NCI-H128 (cell line): ENCODE results near the gene YJU2.
"Not testable (repeated sequence)": the region's sequence is repeated elsewhere in the genome, so short reads cannot be mapped to it uniquely, and the experiment has no call there.

ENCODE experiments used
- DNase-seq: peaks from one replicate; lab custom pipeline; 2025; ENCODE audit not compliant: unreplicated experiment; lab: John Stamatoyannopoulos, UW

The YJU2 gene

DNA sequence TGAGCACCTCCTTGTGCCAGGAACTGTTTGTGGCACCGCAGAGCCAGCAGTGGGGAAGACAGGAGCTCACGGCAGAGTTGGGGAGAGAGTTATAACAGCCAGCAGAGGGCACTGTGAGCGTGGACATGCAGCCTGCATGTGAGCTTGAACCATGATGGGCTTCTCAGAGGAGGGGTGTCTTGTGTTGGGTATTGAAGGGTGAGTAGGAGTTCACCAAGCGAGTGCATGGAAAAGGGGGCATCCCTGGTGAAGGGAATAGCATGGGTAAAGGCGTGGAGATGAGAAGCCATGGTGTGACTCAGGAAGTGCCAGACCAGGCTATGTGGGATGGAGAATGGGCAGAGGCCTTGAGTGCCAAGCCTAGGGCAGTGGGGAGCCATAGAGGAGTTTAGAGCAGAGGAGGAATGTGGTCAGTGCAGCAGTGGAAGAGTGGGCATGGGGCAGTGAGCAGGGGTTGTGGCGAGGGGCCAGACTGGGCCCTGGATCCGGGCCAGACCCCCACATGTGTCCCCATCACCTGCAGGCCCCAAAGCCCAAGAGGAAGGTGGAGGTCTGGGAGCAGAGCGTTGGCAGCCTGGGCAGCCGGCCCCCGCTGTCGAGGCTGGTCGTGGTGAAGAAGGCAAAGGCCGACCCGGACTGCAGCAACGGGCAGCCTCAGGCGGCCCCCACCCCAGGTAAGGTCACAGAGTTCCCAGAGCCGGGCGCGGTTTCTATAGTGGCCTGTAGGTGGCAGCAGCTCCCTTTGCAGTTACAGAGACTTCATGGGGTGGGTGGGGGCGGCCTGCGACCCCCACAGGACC is 20.4 kb downstream of the YJU2 start:
- DNase-seq, result no peak

DNA sequence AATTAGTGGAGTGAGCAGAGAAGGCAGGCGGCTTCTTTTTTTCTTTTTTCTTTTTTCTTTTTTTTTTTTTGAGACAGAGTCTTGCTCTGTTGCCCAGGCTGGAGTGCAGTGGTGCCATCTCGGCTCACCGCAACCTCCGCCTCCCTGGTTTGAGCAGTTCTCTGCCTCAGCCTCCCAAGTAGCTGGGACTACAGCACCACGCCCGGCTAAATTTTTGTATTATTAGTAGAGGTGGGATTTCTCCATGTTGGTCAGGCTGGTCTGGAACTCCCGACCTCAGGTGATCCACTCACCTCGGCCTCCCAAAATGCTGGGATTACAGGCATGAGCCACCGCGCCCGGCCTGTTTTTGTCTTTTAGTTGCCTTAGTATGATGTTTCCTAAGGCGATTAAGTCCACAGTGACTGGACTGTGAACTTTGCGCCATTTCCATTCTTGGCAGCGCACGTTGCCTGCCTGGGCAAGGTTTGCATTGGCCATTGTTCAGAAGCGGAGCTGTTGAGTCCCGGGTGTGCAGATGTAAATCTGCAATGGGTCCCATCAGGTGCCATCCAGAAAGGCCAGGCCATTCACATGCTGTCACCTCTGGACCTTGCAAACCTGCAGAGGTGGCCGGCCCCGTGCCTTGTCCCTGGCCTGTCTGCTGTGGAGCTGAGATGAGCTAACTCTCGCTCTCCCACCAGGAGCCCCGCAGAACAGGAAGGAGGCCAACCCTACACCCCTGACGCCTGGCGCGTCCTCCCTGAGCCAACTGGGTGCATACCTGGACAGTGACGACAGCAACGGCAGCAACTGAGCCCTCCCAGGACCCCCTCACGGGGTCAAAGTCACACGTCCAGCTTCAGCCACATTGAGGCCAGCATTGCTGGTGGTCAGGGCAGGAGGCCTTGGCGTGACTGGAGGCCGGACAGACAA is 21.3 kb downstream of the YJU2 start:
- DNase-seq, result no peak

DNA sequence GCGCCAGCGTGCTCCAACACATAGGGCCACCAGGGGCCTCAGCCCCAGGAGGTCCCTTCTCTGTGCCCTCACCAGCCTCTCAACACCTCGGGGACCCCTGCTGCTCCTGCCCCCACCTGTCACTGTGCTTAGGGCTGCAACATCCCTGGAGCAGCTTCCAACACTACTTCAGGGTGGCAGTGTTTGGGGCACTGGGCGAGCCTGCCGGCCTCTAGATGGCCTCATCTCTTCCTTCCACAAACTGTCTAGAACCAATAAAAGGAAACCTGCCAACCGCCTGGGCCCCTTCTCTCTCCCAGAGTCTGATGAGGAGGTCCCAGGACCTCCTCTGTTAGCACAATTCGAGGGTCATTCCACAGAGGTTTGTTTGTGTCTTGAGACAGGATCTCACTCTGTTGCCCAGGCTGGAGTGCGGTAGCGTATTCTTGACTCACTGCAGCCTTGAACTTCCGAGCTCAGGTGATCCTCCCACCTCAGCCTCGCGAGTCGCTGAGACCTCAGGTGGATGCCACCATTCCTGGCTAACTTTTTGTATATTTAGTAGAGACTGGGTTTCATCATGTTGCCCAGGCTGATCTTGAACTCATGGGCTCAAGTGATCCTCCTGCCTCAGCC is 22.0 kb downstream of the YJU2 start:
- no peak for DNase-seq

DNA sequence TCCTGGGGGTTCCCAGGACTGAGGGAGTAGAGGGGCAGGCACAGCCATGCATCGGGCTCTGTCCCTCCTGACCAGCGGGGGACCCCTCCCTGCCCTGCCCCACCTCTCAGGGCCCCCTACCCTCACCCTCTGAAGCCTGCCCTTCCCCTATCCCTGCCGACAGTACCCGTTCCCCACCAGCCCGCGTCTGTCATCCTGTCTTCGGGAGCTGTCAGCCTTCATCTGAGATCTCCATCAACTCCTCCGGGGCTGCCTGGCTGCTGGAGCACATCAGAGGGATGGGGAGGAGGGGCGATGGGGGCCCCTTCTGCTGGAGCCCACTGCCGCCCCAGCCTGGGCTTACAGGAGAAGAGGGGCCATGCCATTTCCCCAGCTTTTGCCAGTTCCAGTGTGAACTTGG is 26.0 kb downstream of the YJU2 start:
- no peak for DNase-seq

DNA sequence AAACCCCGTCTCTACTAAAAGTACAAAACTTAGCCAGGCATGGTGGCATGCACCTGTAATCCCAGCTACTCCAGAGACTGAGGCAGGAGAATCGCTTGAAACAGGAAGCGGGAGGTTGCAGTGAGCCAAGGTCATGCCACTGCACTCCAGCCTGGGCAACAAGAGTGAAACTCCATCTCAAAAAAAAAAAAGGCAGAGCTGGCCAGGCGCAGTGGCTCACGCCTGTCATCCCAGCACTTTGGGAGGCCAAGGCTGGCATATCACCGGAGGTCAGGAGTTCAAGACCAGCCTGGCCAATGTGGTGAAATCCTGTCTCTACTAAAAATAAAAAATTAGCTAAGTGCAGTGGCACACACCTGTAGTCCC is 27.4 kb downstream of the YJU2 start:
- DNase-seq, result not testable (repeated sequence)

DNA sequence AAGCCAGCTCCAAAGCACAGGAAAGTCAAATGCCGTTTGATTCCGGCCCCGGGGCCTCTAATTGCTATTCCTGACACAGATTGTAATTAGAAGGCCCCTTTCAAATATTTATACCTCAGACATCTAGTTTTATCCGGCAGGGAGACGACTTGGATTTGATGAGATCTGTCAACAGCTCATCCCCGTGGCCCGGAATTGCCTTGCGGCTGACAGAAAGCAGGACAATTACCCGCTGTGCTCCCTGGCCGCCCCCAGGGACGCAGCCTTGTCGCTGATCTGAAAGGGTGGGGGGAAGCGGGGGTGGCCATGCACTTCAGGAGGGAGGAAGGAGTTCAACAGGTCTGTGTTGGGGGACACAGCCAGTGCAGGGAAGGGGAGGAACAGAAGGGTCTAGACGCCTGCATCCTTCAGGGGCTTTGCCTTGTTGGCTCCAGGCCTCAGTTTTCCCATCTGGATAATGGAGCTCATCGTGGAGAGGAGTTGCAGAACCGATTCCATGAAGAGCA is 30.4 kb downstream of the YJU2 start:
- DNase-seq, result no peak

DNA sequence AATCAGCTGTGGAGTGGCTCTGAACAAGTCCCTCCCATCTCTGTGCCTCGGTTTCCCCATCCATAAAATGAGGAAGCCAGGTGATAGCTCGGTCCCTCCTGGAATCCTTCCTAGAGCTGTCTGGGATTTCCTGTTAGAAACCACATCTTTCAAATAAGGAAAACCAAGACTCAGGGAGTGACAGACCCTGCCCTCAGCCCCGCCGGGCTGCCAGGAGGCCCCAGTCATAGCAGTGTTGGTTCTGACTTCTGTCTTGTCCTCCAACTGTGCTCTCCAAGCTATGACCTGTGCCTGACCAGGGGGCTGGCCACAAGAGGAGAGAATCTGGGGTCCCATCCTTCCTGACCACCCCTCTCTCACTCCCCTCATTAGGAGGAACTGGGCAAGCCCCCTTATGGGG is 31.1 kb downstream of the YJU2 start:
- DNase-seq, result no peak

DNA sequence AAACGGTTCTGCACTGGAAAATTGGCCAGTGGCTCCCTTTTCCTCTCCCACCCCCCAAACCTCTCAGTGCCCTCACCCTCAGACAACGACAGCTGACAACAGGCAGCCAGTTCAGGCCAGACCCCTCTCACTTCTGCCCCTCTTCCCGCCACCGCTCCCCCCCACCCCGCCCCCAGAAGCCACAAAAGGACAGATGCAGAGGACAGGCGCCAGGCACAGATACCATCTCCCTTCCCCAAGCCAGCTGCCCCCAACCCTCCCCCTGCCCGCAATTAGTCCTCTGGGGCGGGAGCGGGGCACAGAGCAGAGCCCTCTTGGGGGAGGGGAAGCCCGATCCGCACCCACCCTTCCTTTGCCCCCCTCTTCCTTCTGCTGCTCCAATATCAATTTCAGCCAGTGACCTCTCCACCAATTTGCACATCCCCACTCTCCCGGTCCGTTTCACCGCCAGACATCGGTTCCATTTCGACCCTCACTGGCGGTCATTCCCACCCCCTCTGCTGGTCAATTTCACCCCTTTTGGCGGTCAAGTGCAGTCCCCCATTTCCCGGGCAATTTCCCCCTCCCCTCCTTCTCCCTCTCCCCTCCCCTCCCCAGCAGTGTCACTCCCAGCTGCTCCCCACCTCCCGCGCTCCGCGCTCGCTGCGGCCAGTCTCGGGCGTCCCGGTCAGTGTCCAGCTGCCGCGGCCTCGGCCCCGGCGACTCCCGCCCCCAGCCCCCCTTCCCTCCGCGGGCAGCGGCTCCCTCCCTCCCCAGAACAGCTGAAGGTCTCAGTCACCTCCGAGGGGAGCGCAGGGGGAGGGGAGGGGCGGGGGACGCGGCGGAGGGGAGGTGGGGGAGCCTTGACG is 31.8 kb downstream of the YJU2 start, which contains the start of gene SHD:
Gene SHD (plus strand): TSS at position 848 of the 848 bp plus-strand sequence. CDS start 798 bp downstream, outside the sequence.
- DNase-seq, result no peak

DNA sequence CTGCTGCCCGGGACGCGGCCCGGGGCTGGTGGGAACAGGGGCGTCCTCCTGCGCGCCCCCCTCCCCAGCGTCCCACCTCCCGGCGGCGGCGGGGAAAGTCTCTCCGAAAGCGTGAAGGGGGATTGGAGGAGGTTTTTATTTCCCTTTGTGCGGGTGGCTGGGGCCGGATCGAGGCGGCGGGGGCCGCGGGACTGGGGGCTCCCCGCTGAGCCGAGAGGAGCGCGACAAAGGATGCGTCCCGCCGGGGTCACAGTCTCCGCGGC is 32.3 kb downstream of the YJU2 start:
- DNase-seq, result no peak

DNA sequence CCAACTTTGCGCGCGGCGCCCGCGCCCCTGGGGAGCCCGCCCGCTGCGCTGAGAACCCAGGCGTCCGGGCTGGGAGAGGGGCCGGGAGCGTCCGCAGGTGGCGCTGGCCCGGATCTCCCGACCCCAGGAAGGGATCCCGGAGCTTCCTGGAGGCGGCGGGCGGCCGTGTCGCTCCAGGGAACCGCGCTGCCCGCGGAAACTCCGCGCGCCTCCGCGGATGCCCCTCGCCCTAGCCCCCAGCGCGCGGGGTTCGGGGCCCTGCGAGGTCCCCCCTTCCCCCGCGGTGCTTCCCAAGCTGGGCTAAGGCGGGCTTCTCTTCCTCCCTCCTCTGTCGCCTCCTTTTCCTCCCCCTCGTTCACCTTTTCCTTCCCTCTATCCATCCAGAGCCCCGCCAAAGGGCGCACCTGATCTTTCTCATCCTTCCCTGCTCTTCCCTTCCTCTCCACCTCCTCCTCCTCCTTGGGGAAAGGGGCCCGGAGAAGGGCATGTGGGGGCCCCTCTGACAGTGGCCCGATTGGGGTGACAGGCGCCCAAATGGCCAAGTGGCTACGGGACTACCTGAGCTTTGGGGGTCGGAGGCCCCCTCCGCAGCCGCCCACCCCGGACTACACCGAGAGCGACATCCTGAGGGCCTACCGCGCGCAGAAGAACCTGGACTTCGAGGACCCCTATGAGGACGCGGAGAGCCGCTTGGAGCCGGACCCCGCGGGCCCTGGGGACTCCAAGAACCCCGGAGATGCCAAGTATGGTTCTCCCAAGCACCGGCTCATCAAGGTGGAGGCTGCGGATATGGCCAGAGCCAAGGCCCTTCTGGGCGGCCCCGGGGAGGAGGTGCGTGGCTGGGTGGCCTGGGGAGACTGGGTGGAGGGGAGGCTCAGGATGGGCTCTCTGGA is 32.9 kb downstream of the YJU2 start:
- no peak for DNase-seq

DNA sequence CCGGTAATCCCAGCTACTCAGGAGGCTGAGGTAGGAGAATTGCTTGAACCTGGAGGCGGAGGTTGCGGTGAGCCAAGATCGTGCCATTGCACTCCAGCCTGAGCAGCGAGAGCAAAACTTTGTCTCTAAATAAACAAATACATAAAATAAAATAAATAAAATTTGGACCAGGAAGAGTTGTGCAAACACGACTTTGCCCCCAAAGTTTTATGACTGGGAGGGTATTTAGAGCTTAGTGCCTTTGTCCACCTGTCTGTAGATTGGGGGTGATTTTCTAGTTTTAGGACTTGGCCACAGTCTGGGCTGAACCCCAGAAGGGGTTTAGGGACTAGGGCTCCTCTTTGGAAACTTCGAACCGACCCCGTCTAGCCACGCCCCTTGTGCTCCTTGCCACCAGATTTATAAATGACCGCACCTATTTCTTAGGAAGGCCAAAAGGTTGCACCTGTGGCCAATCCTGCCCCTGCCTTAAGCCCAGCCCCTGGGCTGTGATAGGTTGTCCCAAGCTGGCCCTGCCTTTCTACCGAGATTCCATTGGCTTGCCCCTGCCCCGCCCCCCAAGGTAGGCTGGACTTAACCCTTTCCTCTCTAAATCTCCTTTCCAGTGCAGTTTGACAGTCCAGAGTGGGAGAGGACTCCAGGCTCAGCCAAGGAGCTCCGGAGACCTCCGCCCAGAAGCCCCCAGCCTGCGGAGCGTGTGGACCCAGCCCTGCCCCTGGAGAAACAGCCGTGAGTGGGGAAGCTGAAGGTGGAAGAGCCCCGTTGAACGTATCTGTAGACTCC is 37.5 kb downstream of the YJU2 start:
- no peak for DNase-seq

DNA sequence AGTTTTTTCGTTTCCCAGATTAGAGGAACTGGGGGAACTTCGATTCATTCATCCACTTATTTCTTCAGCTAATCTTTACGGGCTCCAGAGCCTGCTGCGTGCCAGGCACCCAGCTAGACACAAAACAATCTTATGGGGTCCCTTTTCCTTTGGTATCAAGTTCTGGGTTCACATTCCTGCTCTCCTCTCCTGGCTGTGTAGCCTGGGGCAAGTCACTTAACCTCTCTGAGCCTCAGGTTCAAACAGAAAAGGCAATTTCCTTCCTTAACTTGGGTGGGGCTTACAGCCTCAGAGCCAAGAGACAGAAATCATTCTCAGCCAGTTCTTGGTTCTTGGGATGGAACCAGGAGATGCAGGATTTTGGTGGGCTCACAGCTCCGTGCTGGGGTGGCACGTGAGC is 38.1 kb downstream of the YJU2 start:
- DNase-seq, result no peak

DNA sequence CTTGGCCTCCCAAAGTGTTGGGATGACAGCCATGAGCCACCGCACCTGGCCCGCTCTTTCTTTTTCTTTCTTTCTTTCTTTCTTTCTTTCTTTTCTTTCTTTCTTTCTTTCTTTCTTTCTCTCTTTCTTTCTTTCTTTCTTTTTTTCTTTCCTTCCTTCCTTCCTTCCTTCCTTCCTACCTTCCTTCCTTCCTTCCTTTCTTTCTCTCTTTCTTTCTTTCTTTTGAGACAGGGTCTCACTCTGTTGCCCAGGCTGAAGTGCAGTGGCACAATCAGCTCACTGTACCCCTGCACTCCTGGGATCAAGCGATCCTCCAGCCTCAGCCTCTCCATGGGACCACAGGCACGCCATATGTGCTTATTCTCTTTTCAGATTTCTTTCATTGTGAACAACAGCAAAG is 39.3 kb downstream of the YJU2 start:
- not testable (repeated sequence) for DNase-seq

DNA sequence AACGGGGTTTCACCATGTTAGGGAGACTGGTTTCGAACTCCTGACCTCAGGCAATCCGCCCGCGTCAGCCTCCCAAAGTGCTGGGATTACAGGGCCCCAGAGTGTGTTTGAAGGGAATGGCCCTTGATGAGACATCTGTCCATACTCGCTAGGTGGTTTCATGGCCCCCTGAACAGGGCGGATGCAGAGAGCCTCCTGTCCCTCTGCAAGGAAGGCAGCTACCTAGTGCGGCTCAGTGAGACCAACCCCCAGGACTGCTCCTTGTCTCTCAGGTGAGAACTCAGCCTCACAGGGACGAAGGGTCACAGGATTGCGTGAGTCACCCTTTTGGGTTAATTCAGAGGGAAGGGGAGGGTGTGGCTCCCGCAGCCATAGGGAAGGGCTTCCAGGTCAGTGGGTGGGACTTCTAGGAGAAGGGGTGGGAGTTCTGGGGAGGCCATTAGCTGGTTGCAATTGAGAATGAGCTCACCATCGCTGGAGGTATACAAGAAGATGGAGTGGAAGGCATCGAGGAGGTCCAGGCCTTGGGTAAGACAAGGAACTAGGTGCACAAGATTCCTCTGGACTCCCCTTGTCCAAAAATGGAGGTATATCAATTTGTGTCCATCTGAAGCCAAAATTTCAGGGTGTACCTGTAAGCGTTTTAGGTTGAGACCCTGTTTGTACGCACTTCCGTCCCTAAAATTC is 41.4 kb downstream of the YJU2 start:
- no peak for DNase-seq

DNA sequence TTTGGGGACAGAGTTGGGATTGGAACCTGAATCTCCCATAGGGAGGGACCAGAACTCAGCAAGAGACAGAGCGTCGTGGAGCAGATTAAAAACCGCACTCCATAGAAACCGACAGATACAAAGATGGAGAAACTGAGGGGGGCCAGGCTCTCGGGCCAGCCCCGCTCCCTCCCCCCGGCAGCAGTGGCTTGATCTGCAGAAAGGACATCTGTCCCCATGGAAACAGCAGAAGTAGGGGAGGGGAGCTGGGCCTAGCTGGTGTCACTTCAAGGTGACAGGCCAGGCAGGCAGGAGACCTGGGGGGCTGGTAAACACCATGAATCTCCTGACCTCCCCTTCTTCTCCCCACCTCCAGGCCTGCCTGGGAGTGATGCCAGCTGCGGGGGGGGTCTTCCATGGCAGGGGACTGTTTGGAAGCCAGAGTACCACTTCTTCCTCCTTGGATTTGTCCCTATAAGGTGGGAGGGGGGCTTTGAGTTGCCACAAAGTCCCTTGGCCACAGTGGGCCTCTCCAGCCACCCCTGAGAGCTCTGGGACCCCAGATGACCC is 44.4 kb downstream of the YJU2 start:
- DNase-seq, result no peak

DNA sequence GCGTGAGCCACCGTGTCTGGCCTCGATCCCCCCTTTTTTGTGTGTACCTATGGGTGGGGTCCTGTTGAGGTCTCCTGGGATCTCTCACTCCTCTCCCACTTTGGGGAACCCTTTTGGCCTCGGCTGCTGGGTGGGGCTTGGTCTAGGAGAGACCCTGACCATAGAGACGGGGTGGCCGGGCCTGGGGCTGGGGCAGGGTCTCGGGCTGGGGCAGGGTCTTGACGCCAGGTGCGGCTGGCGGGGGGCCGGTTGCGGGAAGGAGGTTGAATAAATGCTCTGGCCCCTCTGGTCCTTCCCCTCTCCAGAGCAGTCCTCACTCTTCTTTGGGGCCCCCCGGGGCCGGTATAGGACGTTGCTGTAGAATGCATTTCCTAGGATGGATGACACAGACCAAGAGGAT is 45.6 kb downstream of the YJU2 start:
- DNase-seq, result no peak

DNA sequence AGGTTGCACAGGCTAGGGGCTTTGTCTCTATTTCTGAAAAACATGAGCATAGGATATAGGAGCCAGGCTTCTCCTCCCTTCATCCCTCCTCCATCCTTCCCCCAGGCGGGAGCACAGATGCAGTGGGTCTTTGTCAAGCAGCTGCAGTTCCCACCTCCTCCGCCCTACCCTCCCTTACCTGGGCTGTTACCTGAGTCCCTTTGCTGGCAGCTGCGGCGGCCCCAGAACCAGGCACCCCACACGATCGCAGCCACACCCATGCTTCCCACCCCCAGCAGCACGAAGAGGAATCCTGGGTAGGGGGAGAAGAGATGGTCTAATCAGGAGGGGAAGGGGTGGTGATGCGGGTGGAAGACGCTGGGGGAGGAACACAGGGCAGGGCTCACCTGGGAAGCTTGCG is 47.5 kb downstream of the YJU2 start:
- DNase-seq, result no peak
